SK-N-SH (cell line): Measurements from ENCODE around the gene ATP6V0E1. TPM values are rescaled to one million over a fixed set of nuclear protein-coding genes. Genes with fewer than 3 reads are reported as not detected.
"Not testable (repeated sequence)": the region's sequence is repeated elsewhere in the genome, so short reads cannot be mapped to it uniquely, and the experiment has no call there.

Experiments used
- CTCF ChIA-PET: fragments of 300-600, 350-600 bp; formaldehyde crosslinking; extraction: SDS; loops from one replicate; lab custom pipeline; 2021; lab: Yijun Ruan, JAX
- POLR2A ChIA-PET: fragments of 350-600 bp; sonication (Branson Sonifier 250); formaldehyde crosslinking; extraction: SDS; loops from one replicate; lab custom pipeline; 2020; ENCODE audit warnings: antibody characterized with exemption, inconsistent platforms; lab: Yijun Ruan, JAX
- DNase-seq: peaks from one replicate; pipeline ENCODE4 v3.0.0; 2012
- H2AFZ ChIP-seq: fragments of 200-600 bp; sonication (generic); 2 replicates; pipeline ENCODE4 v1.8.1; 2016; ENCODE audit warnings: antibody characterized with exemption, mild to moderate bottlenecking, low read depth
- H3F3A ChIP-seq: fragments of 200-600 bp; sonication (generic); replicated peaks from 2 replicates; pipeline ENCODE3; 2016; ENCODE audit warnings: antibody characterized with exemption, mild to moderate bottlenecking; ENCODE audit not compliant: insufficient read depth
- H3K27ac ChIP-seq, 2 experiments: fragments of 200-500 bp in 1 of 2; fragments of 200-600 bp in 1 of 2; sonication (Bioruptor generic) in 1 of 2; sonication (generic), shearing (Covaris generic) in 1 of 2; 2 replicates each; pipeline versions ENCODE4 v1.5.1 to v1.6.1; 2014 to 2016; ENCODE audit warnings: low read depth in 2 of 2, inconsistent platforms in 1 of 2, low read length in 1 of 2, mild to moderate bottlenecking in 1 of 2, mixed read lengths in 1 of 2
- H3K27me3 ChIP-seq: fragments of 200-600 bp; sonication (generic), shearing (Covaris generic); 2 replicates; pipeline ENCODE4 v1.6.1; 2016; ENCODE audit warnings: mixed run types; ENCODE audit not compliant: insufficient read depth
- H3K36me3 ChIP-seq, 2 experiments: fragments of 200-500 bp in 1 of 2; fragments of 200-600 bp in 1 of 2; sonication (Bioruptor generic) in 1 of 2; sonication (generic) in 1 of 2; replicated peaks in 1 of 2; 2 replicates each; pipeline versions ENCODE3 to v1.5.1; 2014 to 2016; ENCODE audit warnings: low read length in 1 of 2, mild to moderate bottlenecking in 1 of 2; ENCODE audit not compliant: insufficient read depth in 2 of 2, control insufficient read depth in 1 of 2
- H3K4me1 ChIP-seq, 2 experiments: fragments of 200-500 bp in 1 of 2; fragments of 200-600 bp in 1 of 2; sonication (Bioruptor generic) in 1 of 2; sonication (generic), shearing (Covaris generic) in 1 of 2; 2 replicates each; pipeline versions ENCODE4 v1.5.1 to v1.6.1; 2014 to 2016; ENCODE audit warnings: low read depth in 1 of 2, low read length in 1 of 2, mixed run types in 1 of 2; ENCODE audit not compliant: insufficient read depth in 2 of 2, control insufficient read depth in 1 of 2
- H3K4me2 ChIP-seq: fragments of 200-600 bp; sonication (generic), shearing (Covaris generic); 2 replicates; pipeline ENCODE4 v1.6.1; 2017; ENCODE audit warnings: mixed run types
- H3K4me3 ChIP-seq, 2 experiments: fragments of 200-500 bp in 1 of 2; fragments of 200-600 bp in 1 of 2; sonication (Bioruptor generic) in 1 of 2; sonication (generic), shearing (Covaris generic) in 1 of 2; 2 replicates each; pipeline versions ENCODE4 v1.5.1 to v1.8.1; 2014 to 2016; ENCODE audit warnings: low read depth in 2 of 2, inconsistent platforms in 1 of 2, low read length in 1 of 2, mild to moderate bottlenecking in 1 of 2, mixed read lengths in 1 of 2, moderate library complexity in 1 of 2
- H3K79me2 ChIP-seq: fragments of 200-600 bp; sonication (generic); 2 replicates; pipeline ENCODE4 v1.8.1; 2017; ENCODE audit warnings: mild to moderate bottlenecking; ENCODE audit not compliant: insufficient read depth
- H3K9ac ChIP-seq: fragments of 200-600 bp; sonication (generic); 2 replicates; pipeline ENCODE4 v1.6.1; 2017; ENCODE audit warnings: mixed run types
- H3K9me2 ChIP-seq: fragments of 200-600 bp; sonication (generic); 2 replicates; pipeline ENCODE4 v1.6.1; 2017; ENCODE audit warnings: mixed run types
- H3K9me3 ChIP-seq: fragments of 200-600 bp; sonication (generic); 2 replicates; pipeline ENCODE4 v1.6.1; 2017; ENCODE audit warnings: mixed run types, mild to moderate bottlenecking, moderate library complexity
- H4K20me1 ChIP-seq: fragments of 200-600 bp; sonication (generic); 2 replicates; pipeline ENCODE4 v1.6.1; 2017; ENCODE audit warnings: mild to moderate bottlenecking, mixed run types; ENCODE audit not compliant: insufficient read depth
- ELF1 ChIP-seq: IDR thresholded peaks from 2 replicates; pipeline ENCODE4 v1.4.0; 2012
- EZH2phosphoT487 ChIP-seq: fragments of 200-600 bp; sonication (generic); IDR thresholded peaks from 2 replicates; pipeline ENCODE4 v1.6.1; 2017; ENCODE audit warnings: low read depth, mixed run types, mild to moderate bottlenecking, antibody characterized with exemption, moderate library complexity, borderline replicate concordance
- FOSL2 ChIP-seq: IDR thresholded peaks from 2 replicates; pipeline ENCODE4 v1.4.0; 2012; ENCODE audit warnings: low read depth, mild to moderate bottlenecking, moderate library complexity, borderline replicate concordance
- FOXJ3 ChIP-seq: sonication (generic); formaldehyde crosslinking; IDR thresholded peaks from 2 replicates; pipeline ENCODE4 v1.5.1; 2020; ENCODE audit warnings: mild to moderate bottlenecking, missing genetic modification reagents
- GABPA ChIP-seq: IDR thresholded peaks from 2 replicates; pipeline ENCODE4 v1.4.0; 2012; ENCODE audit warnings: low read depth, mild to moderate bottlenecking
- MXI1 ChIP-seq: IDR thresholded peaks from 2 replicates; pipeline ENCODE4 v1.6.1; 2012; ENCODE audit warnings: mild to moderate bottlenecking, low read depth, low read length, improper control_type of control experiment
- NFIC ChIP-seq: IDR thresholded peaks from 2 replicates; pipeline ENCODE4 v1.4.0; 2012; ENCODE audit warnings: borderline replicate concordance
- NRF1 ChIP-seq: IDR thresholded peaks from 2 replicates; pipeline ENCODE4 v1.6.1; 2012; ENCODE audit warnings: low read depth, mild to moderate bottlenecking, low read length
- POLR2AphosphoS5 ChIP-seq: IDR thresholded peaks from 2 replicates; pipeline ENCODE4 v1.6.1; 2012; ENCODE audit warnings: low read depth, low read length
- RAD21 ChIP-seq: IDR thresholded peaks from 2 replicates; pipeline ENCODE4 v1.6.1; 2012; ENCODE audit warnings: mild to moderate bottlenecking, low read length
- RCOR1 ChIP-seq: fragments of 150-350 bp; IDR thresholded peaks from 2 replicates; pipeline ENCODE4 v1.6.1; 2017; ENCODE audit warnings: antibody characterized with exemption, low read length
- TAF1 ChIP-seq: IDR thresholded peaks from 2 replicates; pipeline ENCODE4 v1.6.1; 2012; ENCODE audit warnings: low read depth, mild to moderate bottlenecking, low read length, moderate library complexity, borderline replicate concordance
- YY1 ChIP-seq: IDR thresholded peaks from 2 replicates; pipeline ENCODE4 v1.4.0; 2012; ENCODE audit warnings: low read depth, mild to moderate bottlenecking
- WGBS: methylation state at CpG from one replicate; pipeline ENCODE4 v1.1.6; 2017; ENCODE audit warnings: low lambda C conversion rate; 5-methylcytosine and 5-hydroxymethylcytosine counted together
- polyA plus RNA-seq, 3 experiments: library from polyadenylated mRNA; depleted of rRNA; stranded (reverse); fragments of >200 nt; gene quantifications; 2 replicates each; pipeline ENCODE4 v1.2.3, GENCODE V29; 2012
- TF ChIP-seq, protein P1 (sequence below): IDR thresholded peaks from 2 replicates; pipeline ENCODE4 v1.4.0; 2012; ENCODE audit warnings: low read depth, borderline replicate concordance
- TF ChIP-seq, protein P2 (sequence below): fragments of 150-350 bp; IDR thresholded peaks from 2 replicates; pipeline ENCODE4 v1.6.1; 2016; ENCODE audit warnings: mild to moderate bottlenecking, low read depth, low read length
- TF ChIP-seq, protein P3 (sequence below): IDR thresholded peaks from 2 replicates; pipeline ENCODE4 v1.6.1; 2012; ENCODE audit warnings: mild to moderate bottlenecking, low read depth, low read length, moderate library complexity
- TF ChIP-seq, protein P4 (sequence below): IDR thresholded peaks from 2 replicates; pipeline ENCODE4 v1.4.0; 2012; ENCODE audit warnings: low read depth
- TF ChIP-seq, protein P5 (sequence below): IDR thresholded peaks from 2 replicates; pipeline ENCODE4 v1.4.0; 2012; ENCODE audit warnings: low read depth, borderline replicate concordance
- TF ChIP-seq, protein P6 (sequence below): IDR thresholded peaks from 2 replicates; pipeline ENCODE4; 2012

Gene ATP6V0E1
- polyA plus RNA-seq, 1 of the 3 experiments (the other 2 are of a cell fraction), result 243 TPM

DNA sequence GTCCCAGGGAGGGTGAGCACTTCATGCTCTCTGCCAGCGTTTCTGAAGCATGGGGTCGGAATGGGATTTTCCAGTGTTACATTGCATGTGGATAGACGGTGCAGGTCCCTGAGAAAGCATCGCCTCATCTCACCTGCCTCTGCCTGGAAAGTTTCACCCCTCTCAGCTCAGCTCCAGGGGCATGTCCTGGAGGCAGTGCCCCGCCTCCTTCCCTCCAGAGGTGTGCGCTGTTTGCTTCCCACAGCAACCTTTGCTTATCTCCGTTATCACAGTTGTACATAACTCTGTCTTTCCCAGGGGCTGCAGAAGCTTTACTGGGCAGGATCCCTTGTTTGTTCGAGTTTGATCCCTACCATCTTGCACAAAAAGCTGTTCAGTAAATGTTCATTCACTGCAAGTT, 61.9 kb downstream of the ATP6V0E1 start:
- WGBS, result 89% methylated on average over 8 of the region's 8 CpGs

DNA sequence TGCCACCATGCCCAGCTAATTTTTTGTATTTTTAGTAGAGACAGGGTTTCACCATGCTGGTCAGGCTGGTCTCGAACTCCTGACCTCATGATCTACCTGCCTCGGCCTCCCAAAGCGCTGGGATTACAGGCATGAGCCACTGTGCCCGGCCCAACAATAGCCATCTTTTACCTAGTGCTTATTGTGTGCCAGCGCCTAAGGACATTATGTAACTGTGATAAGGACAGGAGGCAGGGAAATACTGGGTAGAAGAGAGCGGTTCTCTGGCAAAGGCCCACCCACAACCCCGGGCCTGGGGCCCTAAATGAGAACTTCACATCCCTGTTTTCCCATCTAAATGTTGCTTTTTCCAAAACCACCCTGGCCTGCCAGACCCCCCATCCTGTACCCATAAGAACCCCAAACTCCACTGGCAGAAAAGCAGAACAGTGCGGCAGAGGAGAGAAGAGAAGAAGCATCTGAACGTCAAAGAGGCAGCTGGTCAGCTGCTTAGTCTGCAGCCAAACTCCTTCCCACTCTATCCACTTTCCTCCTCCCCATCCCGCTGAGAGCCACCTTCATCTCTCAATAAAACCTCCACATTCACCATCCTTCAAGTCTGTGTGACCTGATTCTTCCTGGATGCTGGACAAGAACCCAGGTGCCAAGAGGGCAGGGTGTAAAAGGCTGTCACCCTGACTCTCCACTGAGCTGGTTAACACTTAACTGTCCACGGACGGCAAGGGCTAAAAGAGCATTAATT, 63.7 kb downstream of the ATP6V0E1 start:
- H3K27me3 ChIP-seq, H3K27ac ChIP-seq, H4K20me1 ChIP-seq, H3K4me3 ChIP-seq, H3K9me3 ChIP-seq, POLR2A ChIA-PET, H2AFZ ChIP-seq, DNase-seq, H3F3A ChIP-seq, H3K4me2 ChIP-seq, H3K36me3 ChIP-seq, H3K79me2 ChIP-seq, H3K9me2 ChIP-seq, H3K9ac ChIP-seq, CTCF ChIA-PET: not testable (repeated sequence)
- WGBS, result 74% methylated on average over 12 of the region's 12 CpGs
- H3K4me1 ChIP-seq, result peaks cover 0 to 10% of the 10 kb centered on the region in 2 experiments; a peak in 1 of 4 replicates

More for the DNA sequence above, 61.9 kb downstream of the ATP6V0E1 start:
- H3K9ac ChIP-seq, result no peak overlapping the region
- H3K4me2 ChIP-seq, result no peak overlapping the region
- H3K36me3 ChIP-seq, result no peaks in the 10 kb centered on the region
- H3K27ac ChIP-seq, result no peak overlapping the region
- no peak for TF ChIP-seq MXI1
- TF ChIP-seq, protein P1, sequence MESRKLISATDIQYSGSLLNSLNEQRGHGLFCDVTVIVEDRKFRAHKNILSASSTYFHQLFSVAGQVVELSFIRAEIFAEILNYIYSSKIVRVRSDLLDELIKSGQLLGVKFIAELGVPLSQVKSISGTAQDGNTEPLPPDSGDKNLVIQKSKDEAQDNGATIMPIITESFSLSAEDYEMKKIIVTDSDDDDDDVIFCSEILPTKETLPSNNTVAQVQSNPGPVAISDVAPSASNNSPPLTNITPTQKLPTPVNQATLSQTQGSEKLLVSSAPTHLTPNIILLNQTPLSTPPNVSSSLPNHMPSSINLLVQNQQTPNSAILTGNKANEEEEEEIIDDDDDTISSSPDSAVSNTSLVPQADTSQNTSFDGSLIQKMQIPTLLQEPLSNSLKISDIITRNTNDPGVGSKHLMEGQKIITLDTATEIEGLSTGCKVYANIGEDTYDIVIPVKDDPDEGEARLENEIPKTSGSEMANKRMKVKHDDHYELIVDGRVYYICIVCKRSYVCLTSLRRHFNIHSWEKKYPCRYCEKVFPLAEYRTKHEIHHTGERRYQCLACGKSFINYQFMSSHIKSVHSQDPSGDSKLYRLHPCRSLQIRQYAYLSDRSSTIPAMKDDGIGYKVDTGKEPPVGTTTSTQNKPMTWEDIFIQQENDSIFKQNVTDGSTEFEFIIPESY, result no peak
- TF ChIP-seq, protein P2, sequence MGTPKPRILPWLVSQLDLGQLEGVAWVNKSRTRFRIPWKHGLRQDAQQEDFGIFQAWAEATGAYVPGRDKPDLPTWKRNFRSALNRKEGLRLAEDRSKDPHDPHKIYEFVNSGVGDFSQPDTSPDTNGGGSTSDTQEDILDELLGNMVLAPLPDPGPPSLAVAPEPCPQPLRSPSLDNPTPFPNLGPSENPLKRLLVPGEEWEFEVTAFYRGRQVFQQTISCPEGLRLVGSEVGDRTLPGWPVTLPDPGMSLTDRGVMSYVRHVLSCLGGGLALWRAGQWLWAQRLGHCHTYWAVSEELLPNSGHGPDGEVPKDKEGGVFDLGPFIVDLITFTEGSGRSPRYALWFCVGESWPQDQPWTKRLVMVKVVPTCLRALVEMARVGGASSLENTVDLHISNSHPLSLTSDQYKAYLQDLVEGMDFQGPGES, result no peak
- TF ChIP-seq, protein P3, sequence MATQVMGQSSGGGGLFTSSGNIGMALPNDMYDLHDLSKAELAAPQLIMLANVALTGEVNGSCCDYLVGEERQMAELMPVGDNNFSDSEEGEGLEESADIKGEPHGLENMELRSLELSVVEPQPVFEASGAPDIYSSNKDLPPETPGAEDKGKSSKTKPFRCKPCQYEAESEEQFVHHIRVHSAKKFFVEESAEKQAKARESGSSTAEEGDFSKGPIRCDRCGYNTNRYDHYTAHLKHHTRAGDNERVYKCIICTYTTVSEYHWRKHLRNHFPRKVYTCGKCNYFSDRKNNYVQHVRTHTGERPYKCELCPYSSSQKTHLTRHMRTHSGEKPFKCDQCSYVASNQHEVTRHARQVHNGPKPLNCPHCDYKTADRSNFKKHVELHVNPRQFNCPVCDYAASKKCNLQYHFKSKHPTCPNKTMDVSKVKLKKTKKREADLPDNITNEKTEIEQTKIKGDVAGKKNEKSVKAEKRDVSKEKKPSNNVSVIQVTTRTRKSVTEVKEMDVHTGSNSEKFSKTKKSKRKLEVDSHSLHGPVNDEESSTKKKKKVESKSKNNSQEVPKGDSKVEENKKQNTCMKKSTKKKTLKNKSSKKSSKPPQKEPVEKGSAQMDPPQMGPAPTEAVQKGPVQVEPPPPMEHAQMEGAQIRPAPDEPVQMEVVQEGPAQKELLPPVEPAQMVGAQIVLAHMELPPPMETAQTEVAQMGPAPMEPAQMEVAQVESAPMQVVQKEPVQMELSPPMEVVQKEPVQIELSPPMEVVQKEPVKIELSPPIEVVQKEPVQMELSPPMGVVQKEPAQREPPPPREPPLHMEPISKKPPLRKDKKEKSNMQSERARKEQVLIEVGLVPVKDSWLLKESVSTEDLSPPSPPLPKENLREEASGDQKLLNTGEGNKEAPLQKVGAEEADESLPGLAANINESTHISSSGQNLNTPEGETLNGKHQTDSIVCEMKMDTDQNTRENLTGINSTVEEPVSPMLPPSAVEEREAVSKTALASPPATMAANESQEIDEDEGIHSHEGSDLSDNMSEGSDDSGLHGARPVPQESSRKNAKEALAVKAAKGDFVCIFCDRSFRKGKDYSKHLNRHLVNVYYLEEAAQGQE, result no peak
- no peak for TF ChIP-seq TAF1
- TF ChIP-seq FOXJ3 (CRISPR knock-in tag), result no peak
- no peak for TF ChIP-seq EZH2phosphoT487
- no peak for TF ChIP-seq GABPA
- TF ChIP-seq, protein P4, sequence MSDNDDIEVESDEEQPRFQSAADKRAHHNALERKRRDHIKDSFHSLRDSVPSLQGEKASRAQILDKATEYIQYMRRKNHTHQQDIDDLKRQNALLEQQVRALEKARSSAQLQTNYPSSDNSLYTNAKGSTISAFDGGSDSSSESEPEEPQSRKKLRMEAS, result no peak
- no peak for TF ChIP-seq RCOR1
- no peak for TF ChIP-seq POLR2AphosphoS5
- no peak for TF ChIP-seq NRF1
- TF ChIP-seq, protein P5, sequence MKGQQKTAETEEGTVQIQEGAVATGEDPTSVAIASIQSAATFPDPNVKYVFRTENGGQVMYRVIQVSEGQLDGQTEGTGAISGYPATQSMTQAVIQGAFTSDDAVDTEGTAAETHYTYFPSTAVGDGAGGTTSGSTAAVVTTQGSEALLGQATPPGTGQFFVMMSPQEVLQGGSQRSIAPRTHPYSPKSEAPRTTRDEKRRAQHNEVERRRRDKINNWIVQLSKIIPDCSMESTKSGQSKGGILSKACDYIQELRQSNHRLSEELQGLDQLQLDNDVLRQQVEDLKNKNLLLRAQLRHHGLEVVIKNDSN, result no peak
- no peak for TF ChIP-seq NFIC
- no peak for TF ChIP-seq YY1
- no peak for TF ChIP-seq RAD21
- no peak for TF ChIP-seq FOSL2
- TF ChIP-seq, protein P6, sequence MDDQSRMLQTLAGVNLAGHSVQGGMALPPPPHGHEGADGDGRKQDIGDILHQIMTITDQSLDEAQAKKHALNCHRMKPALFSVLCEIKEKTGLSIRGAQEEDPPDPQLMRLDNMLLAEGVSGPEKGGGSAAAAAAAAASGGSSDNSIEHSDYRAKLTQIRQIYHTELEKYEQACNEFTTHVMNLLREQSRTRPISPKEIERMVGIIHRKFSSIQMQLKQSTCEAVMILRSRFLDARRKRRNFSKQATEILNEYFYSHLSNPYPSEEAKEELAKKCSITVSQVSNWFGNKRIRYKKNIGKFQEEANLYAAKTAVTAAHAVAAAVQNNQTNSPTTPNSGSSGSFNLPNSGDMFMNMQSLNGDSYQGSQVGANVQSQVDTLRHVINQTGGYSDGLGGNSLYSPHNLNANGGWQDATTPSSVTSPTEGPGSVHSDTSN, result no peak
- no peak for TF ChIP-seq ELF1
- no peaks in the 10 kb centered on the region for H3F3A ChIP-seq
- H3K9me2 ChIP-seq, result no peaks in the 10 kb centered on the region
- no peak overlapping the region for H2AFZ ChIP-seq
- POLR2A ChIA-PET, result interaction anchor here (0.5 kb wide), 1 partner anchor 20 kb away, joined by 3 read pairs; no protein-coding TSS in a partner anchor
- no peaks in the 10 kb centered on the region; the same call in 1 of the 2 replicates for H3K9me3 ChIP-seq
- no peaks in the 10 kb centered on the region for H4K20me1 ChIP-seq
- no peak overlapping the region for H3K4me3 ChIP-seq
- no peaks in the 10 kb centered on the region for H3K27me3 ChIP-seq
- CTCF ChIA-PET, result no interaction called here
- no peaks in the 10 kb centered on the region for H3K4me1 ChIP-seq
- no peak for DNase-seq
- H3K79me2 ChIP-seq, result no peaks in the 10 kb centered on the region
